Measurements from ENCODE around the gene CHMP6. TPM values are rescaled to one million over a fixed set of nuclear protein-coding genes. Genes with fewer than 3 reads are reported as not detected.

Gene CHMP6
- total RNA-seq, 2 donors from 2014 or later, result 28.4 to 32.5 TPM

DNA sequence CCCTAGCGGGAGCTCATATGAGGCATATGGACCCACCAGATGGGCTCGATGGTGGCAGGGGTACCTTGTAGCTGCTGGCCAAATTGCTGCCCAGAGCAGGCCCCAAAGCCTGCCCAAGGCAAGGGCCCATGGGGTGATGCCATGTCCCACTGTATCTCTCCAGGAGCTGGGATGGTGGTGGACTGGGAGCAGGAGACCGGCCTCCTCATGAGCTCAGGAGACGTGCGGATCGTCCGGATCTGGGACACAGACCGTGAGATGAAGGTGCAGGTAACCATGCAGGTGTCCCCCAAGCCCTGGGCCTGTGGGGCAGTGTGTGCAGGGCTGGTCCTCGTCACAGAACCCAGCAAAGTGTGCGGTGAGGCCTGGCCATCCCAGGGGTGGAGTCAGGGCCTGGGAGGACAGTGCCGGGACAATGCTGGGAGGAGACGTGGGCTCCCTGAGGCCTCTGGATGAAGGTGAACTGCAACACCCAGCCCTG lies 34.1 kb upstream of the CHMP6 start:
- WGBS, 2 experiments (ENCODE audit: insufficient coverage in 1 of 2, insufficient read length in 1 of 2), result 85 to 93% methylated on average over 4 to 12 of the region's 12 CpGs
- no peaks in the 10 kb centered on the region for H3K4me1 Mint-ChIP-seq
- TF ChIP-seq, protein P1, sequence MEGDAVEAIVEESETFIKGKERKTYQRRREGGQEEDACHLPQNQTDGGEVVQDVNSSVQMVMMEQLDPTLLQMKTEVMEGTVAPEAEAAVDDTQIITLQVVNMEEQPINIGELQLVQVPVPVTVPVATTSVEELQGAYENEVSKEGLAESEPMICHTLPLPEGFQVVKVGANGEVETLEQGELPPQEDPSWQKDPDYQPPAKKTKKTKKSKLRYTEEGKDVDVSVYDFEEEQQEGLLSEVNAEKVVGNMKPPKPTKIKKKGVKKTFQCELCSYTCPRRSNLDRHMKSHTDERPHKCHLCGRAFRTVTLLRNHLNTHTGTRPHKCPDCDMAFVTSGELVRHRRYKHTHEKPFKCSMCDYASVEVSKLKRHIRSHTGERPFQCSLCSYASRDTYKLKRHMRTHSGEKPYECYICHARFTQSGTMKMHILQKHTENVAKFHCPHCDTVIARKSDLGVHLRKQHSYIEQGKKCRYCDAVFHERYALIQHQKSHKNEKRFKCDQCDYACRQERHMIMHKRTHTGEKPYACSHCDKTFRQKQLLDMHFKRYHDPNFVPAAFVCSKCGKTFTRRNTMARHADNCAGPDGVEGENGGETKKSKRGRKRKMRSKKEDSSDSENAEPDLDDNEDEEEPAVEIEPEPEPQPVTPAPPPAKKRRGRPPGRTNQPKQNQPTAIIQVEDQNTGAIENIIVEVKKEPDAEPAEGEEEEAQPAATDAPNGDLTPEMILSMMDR (conservative IDR thresholded peaks at IDR 0.05), result no peak
- no peaks in the 10 kb centered on the region for H3K9me3 Mint-ChIP-seq
- no peaks in the 10 kb centered on the region for H3K4me1 ChIP-seq (ENCODE audit: control insufficient read depth, insufficient read depth, low read length)
- no peaks in the 10 kb centered on the region for H3K27me3 Mint-ChIP-seq (ENCODE audit: insufficient read depth)
- H3K27me3 ChIP-seq (ENCODE audit: control insufficient read depth, insufficient read depth, low read length, poor library complexity, severe bottlenecking), result no peaks in the 10 kb centered on the region
- no peak overlapping the region for H3K27ac Mint-ChIP-seq
- H3K36me3 Mint-ChIP-seq (ENCODE audit: low read depth), result peaks cover 9% of the 10 kb centered on the region
- no peak overlapping the region for H3K27ac ChIP-seq (ENCODE audit: low read depth, low read length)
- H3K9me3 ChIP-seq (ENCODE audit: control insufficient read depth, low read length), result no peaks in the 10 kb centered on the region
- no peak overlapping the region for H3K4me3 Mint-ChIP-seq
- no peak overlapping the region for H3K9ac ChIP-seq (ENCODE audit: extremely low read depth, low read length, poor library complexity, severe bottlenecking)
- H3K4me3 ChIP-seq (ENCODE audit: low read length), result no peak overlapping the region
- DNase-seq, result no peak
- no peaks in the 10 kb centered on the region for H3K36me3 ChIP-seq (ENCODE audit: control insufficient read depth, insufficient read depth, low read length)

DNA sequence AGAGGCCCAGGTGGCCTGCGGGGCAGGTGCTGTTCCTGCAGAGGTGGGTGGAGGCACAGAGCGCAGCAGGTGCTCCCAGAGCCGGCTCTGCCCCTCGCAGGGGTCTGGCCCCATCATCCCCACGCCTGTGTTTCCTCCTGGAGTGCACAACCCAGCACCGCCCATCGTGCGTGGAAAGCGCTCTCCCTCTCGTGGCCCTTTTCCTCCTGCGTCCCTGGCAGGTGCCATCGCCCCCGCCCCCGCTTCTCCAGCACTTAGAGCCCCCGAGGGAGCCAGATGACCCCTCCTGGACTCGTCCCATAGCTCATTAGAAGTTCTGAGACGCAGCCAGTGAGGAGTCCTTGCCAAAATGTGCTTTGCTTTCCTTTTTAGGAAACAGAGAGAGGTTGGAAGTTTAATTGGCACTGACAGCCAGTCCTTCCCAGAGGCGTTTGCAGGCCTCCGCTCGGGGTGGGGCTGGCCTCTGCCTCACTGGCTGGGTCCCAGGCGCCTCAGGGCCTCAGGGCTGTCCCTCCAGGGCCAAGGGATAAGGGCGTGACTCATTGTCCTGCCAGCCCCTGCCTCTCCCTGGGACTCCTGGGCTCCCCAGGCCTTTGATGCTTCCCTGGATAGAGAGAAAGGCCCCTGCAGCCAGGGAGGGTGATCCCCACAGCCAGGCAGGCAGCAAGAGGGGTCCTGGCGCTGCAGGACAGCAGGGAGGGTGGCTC lies 32.2 kb upstream of the CHMP6 start:
- TF ChIP-seq, protein P1 (conservative IDR thresholded peaks at IDR 0.05), result no peak
- Histone ChIP-seq H3K9ac (ENCODE audit: extremely low read depth, low read length, poor library complexity, severe bottlenecking) (no peak overlapping the region), H3K4me1 (ENCODE audit: control insufficient read depth, insufficient read depth, low read length) (no peaks in the 10 kb centered on the region), H3K36me3 (ENCODE audit: control insufficient read depth, insufficient read depth, low read length) (no peaks in the 10 kb centered on the region), H3K4me3 (ENCODE audit: low read length) (no peak overlapping the region), H3K27me3 (ENCODE audit: control insufficient read depth, insufficient read depth, low read length, poor library complexity, severe bottlenecking) (no peaks in the 10 kb centered on the region), H3K9me3 (ENCODE audit: control insufficient read depth, low read length) (no peaks in the 10 kb centered on the region), H3K27ac (ENCODE audit: low read depth, low read length) (no peak overlapping the region)
- no peak for DNase-seq
- no peak overlapping the region for H3K27ac Mint-ChIP-seq
- no peaks in the 10 kb centered on the region for H3K27me3 Mint-ChIP-seq (ENCODE audit: insufficient read depth)
- H3K36me3 Mint-ChIP-seq (ENCODE audit: low read depth), result peaks cover 12% of the 10 kb centered on the region
- WGBS, 2 experiments (ENCODE audit: insufficient coverage in 1 of 2, insufficient read length in 1 of 2), result 92 to 96% methylated on average over 11 to 23 of the region's 23 CpGs
- H3K4me3 Mint-ChIP-seq, result no peak overlapping the region
- no peaks in the 10 kb centered on the region for H3K9me3 Mint-ChIP-seq
- no peaks in the 10 kb centered on the region for H3K4me1 Mint-ChIP-seq

DNA sequence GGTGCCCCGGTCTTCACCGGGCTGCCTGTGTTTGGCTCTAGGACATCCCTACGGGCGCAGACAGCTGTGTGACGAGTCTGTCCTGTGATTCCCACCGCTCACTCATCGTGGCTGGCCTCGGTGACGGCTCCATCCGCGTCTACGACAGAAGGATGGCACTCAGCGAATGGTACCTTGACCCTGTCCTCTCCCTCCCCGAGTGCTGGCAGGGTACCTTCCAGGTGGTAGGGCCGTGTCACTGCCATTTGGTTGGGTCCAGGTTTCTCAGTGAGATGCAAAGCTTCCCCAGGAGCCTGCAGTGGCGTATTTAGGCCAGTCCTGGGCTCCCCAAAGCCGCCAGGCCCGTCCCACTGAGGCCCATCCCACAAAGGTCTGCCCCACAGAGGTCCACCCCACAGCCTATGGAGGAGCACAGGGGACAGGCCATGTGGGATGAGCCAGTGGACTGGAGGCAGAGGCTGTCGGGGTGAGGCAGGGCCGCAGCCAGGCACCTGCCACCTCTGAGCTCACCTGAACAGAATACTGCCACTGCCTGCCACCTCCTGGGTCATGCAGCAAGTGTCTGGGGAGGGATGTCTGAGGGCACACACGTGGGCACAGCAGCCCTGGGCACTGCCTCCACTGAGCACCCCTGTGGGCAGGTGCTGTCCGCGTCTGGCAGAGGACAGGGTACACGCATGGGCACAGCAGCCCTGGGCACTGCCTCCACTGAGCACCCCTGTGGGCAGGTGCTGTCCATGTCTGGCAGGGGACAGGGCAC lies 31.4 kb upstream of the CHMP6 start:
- H3K9me3 ChIP-seq (ENCODE audit: control insufficient read depth, low read length), result no peaks in the 10 kb centered on the region
- H3K27me3 ChIP-seq (ENCODE audit: control insufficient read depth, insufficient read depth, low read length, poor library complexity, severe bottlenecking), result no peaks in the 10 kb centered on the region
- H3K27ac ChIP-seq (ENCODE audit: low read depth, low read length), result no peak overlapping the region
- no peaks in the 10 kb centered on the region for H3K9me3 Mint-ChIP-seq
- no peak overlapping the region for H3K9ac ChIP-seq (ENCODE audit: extremely low read depth, low read length, poor library complexity, severe bottlenecking)
- H3K36me3 Mint-ChIP-seq (ENCODE audit: low read depth), result peaks cover 10% of the 10 kb centered on the region
- no peak overlapping the region for H3K4me3 ChIP-seq (ENCODE audit: low read length)
- H3K4me1 Mint-ChIP-seq, result no peaks in the 10 kb centered on the region
- TF ChIP-seq, protein P1 (conservative IDR thresholded peaks at IDR 0.05), result no peak
- WGBS, 2 experiments (ENCODE audit: insufficient coverage in 1 of 2, insufficient read length in 1 of 2), result 92 to 95% methylated on average over 19 to 24 of the region's 24 CpGs
- no peak overlapping the region for H3K4me3 Mint-ChIP-seq
- H3K27ac Mint-ChIP-seq, result no peak overlapping the region
- H3K4me1 ChIP-seq (ENCODE audit: control insufficient read depth, insufficient read depth, low read length), result no peaks in the 10 kb centered on the region
- H3K27me3 Mint-ChIP-seq (ENCODE audit: insufficient read depth), result no peaks in the 10 kb centered on the region
- H3K36me3 ChIP-seq (ENCODE audit: control insufficient read depth, insufficient read depth, low read length), result no peaks in the 10 kb centered on the region
- DNase-seq, result no peak
